Sigmoid colon (tissue), 7 donors: ENCODE results near the gene LAMA3. TPM values are rescaled to one million over a fixed set of nuclear protein-coding genes. Genes with fewer than 3 reads are reported as not detected.

Source experiments
- DNase-seq: peaks from one replicate; pipeline ENCODE4 v3.0.0-alpha.2; 2019
- H3K27ac ChIP-seq, 4 donors: fragments of 200-600 bp; sonication (generic); one replicate each; pipeline ENCODE4 v1.5.1; 2016 to 2019; ENCODE audit warnings: mild to moderate bottlenecking in 1 of 4
- H3K27me3 ChIP-seq, 3 donors: fragments of 200-600 bp; sonication (generic); one replicate each; pipeline ENCODE4 v1.5.1; 2019; ENCODE audit warnings: mild to moderate bottlenecking in 1 of 3
- H3K36me3 ChIP-seq, 4 donors: fragments of 200-600 bp; sonication (generic); one replicate each; pipeline ENCODE4 v1.5.1; 2016 to 2019
- H3K4me1 ChIP-seq, 4 donors: fragments of 200-600 bp; sonication (generic); one replicate each; pipeline ENCODE4 v1.5.1; 2017 to 2019
- H3K4me3 ChIP-seq, 4 donors: fragments of 200-600 bp; sonication (generic); one replicate each; pipeline ENCODE4 v1.5.1; 2017 to 2019; ENCODE audit warnings: mild to moderate bottlenecking in 2 of 4, moderate library complexity in 1 of 4
- H3K9me3 ChIP-seq, 4 donors: fragments of 200-600 bp in 3 of 4; sonication (generic) in 3 of 4; one replicate each; pipeline versions ENCODE4 v1.5.1 to v1.6.1; 2013 to 2019
- EP300 ChIP-seq, 4 donors: sonication (generic); formaldehyde crosslinking; IDR thresholded peaks; one replicate each; pipeline ENCODE4 v1.6.1; 2017; ENCODE audit warnings: antibody characterized with exemption in 4 of 4
- POLR2A ChIP-seq, 2 donors: fragments of 450-650 bp; IDR thresholded peaks; one replicate each; pipeline ENCODE4 v1.6.1; 2016; ENCODE audit warnings: antibody characterized with exemption in 2 of 2, mild to moderate bottlenecking in 2 of 2, moderate library complexity in 2 of 2
- POLR2AphosphoS5 ChIP-seq, 4 donors: sonication (generic); formaldehyde crosslinking; IDR thresholded peaks; one replicate each; pipeline ENCODE4 v1.6.1; 2017; ENCODE audit warnings: antibody characterized with exemption in 4 of 4
- WGBS, 2 donors: extraction: QIAGEN DNeasy Blood & Tissue Kit; methylation state at CpG; one replicate each; pipeline ENCODE4 v1.1.7; 2013; 5-methylcytosine and 5-hydroxymethylcytosine counted together
- intact Hi-C: fragments of 100-400 bp; cut with DNase I; formaldehyde crosslinking; loops from one replicate; pipeline ENCODE4 v1.15.1; 2023
- polyA plus RNA-seq, 3 donors: library from polyadenylated mRNA; stranded (reverse); fragments of 200-250 nt; gene quantifications; one replicate each; pipeline ENCODE4 v1.2.3, GENCODE V29; 2013
- total RNA-seq, 4 donors: library from RNA; depleted of rRNA; stranded (reverse); fragments of >200 nt; gene quantifications; one replicate each; pipeline ENCODE4 v1.1.0, GENCODE V29; 2016
- TF ChIP-seq, protein P1 (sequence below), 4 experiments: fragments of 450-650 bp in 3 of 4; fragments of 200-600 bp in 1 of 4; IDR thresholded peaks; one replicate each; pipeline ENCODE4 v1.5.1; 2016 to 2019; ENCODE audit warnings: antibody characterized with exemption in 4 of 4, mild to moderate bottlenecking in 3 of 4, moderate library complexity in 2 of 4
- donor health status: healthy with polysubstance abuse.
- donor health status: Bipolar disorder and iron deficiency.
- donor health status: healthy.

The LAMA3 gene
- total and polyA plus RNA-seq, 7 donors, result 6.0 to 19.9 (median 14.1) TPM

GRCh38 chr18:23880931-23881617, 191.8 kb downstream of the LAMA3 start:
- intact Hi-C loops, result no loop called here
- Histone ChIP-seq H3K4me3 (no peak overlapping the region), H3K27ac (no peak overlapping the region), H3K9me3 (no peaks in the 10 kb centered on the region), H3K36me3 (no peaks in the 10 kb centered on the region), H3K27me3 (no peaks in the 10 kb centered on the region), H3K4me1 (peaks cover 0 to 6% (median 0%) of the 10 kb centered on the region in 4 donors)
- no peak for DNase-seq
- TF ChIP-seq EP300 (IDR thresholded peaks at IDR 0.05), result no peak
- TF ChIP-seq POLR2A (IDR thresholded peaks at IDR 0.05), result no peak
- TF ChIP-seq POLR2AphosphoS5 (IDR thresholded peaks at IDR 0.05), result no peak
- TF ChIP-seq, protein P1, sequence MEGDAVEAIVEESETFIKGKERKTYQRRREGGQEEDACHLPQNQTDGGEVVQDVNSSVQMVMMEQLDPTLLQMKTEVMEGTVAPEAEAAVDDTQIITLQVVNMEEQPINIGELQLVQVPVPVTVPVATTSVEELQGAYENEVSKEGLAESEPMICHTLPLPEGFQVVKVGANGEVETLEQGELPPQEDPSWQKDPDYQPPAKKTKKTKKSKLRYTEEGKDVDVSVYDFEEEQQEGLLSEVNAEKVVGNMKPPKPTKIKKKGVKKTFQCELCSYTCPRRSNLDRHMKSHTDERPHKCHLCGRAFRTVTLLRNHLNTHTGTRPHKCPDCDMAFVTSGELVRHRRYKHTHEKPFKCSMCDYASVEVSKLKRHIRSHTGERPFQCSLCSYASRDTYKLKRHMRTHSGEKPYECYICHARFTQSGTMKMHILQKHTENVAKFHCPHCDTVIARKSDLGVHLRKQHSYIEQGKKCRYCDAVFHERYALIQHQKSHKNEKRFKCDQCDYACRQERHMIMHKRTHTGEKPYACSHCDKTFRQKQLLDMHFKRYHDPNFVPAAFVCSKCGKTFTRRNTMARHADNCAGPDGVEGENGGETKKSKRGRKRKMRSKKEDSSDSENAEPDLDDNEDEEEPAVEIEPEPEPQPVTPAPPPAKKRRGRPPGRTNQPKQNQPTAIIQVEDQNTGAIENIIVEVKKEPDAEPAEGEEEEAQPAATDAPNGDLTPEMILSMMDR (IDR thresholded peaks at IDR 0.05), result no peak
- 83 to 96% methylated on average over 2 of the region's 2 CpGs for WGBS, 2 donors

DNA sequence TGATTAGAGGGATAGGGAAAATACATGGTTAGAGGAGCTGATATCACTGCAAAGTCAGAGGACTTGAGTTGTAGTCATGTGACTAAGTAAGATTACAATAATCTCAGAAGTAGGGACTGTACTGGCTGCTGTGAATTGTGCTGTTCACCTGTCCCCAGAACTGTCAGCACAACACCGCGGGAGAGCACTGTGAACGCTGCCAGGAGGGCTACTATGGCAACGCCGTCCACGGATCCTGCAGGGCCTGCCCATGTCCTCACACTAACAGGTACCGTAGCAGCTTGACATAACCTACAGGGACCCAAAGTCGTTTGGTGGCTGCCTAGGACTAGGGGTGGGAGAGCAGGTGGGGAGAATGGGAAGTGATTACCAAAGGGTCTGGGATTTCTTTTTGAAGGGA, 192.5 kb downstream of the LAMA3 start:
- H3K27me3 ChIP-seq, result no peaks in the 10 kb centered on the region
- no peaks in the 10 kb centered on the region for H3K36me3 ChIP-seq
- H3K4me1 ChIP-seq, result peaks cover 0 to 6% (median 0%) of the 10 kb centered on the region in 4 donors
- intact Hi-C loops, result no loop called here
- no peaks in the 10 kb centered on the region for H3K9me3 ChIP-seq
- no peak overlapping the region for H3K27ac ChIP-seq
- TF ChIP-seq, protein P1 (IDR thresholded peaks at IDR 0.05), result no peak
- TF ChIP-seq POLR2A (IDR thresholded peaks at IDR 0.05), result no peak
- TF ChIP-seq EP300 (IDR thresholded peaks at IDR 0.05), result no peak
- TF ChIP-seq POLR2AphosphoS5 (IDR thresholded peaks at IDR 0.05), result no peak
- H3K4me3 ChIP-seq, result no peak overlapping the region
- whole genome bisulfite sequencing, 2 donors, result 67 to 91% methylated on average over 8 of the region's 8 CpGs
- DNase-seq, result no peak

DNA sequence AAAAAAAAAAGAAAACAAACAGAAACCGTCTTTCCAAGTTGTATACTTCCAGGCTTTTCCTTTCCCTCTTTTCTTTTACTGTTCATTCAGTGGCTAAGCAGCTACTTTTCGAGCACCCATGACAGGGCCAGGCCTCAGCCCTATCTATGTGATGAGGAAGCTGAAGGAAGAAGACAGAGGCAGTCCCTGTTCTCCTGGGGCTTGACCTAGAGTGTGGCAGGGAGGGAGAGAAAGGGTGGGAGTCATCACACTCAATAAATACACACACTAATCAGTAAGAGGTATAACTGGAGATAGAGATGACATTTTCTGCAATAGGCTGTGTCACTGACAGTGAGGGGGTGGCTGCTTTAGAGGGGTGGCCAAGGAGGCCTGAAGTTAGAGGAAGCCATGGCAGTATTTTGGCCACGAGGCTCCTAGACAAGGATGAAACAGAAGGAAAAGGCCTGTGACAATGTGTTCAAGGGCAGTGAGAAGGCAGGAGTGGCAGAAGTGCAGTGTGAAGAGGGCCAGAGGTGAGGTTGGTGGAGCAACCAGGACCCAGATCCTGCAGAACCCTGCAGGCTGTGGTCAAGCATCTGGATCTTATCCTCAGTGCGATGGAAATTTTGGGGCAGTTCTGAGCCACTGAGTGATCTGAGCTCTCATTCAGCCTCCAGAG, 193.5 kb downstream of the LAMA3 start:
- intact Hi-C loops, result no loop called here
- H3K9me3 ChIP-seq, result no peaks in the 10 kb centered on the region
- TF ChIP-seq POLR2AphosphoS5 (IDR thresholded peaks at IDR 0.05) (no peak), POLR2A (IDR thresholded peaks at IDR 0.05) (no peak)
- 89% methylated on average over 4 of the region's 4 CpGs for WGBS, 2 donors
- no peaks in the 10 kb centered on the region for H3K27me3 ChIP-seq
- peaks cover 0 to 6% (median 0%) of the 10 kb centered on the region in 4 donors for H3K4me1 ChIP-seq
- H3K27ac ChIP-seq, result peak overlapping the region in 2 of 4 donors; percentile 10 to 17
- H3K36me3 ChIP-seq, result no peaks in the 10 kb centered on the region
- DNase-seq, result no peak
- H3K4me3 ChIP-seq, result no peak overlapping the region

- Histone ChIP-seq H3K27me3 (no peaks in the 10 kb centered on the region), H3K4me3 (no peak overlapping the region), H3K4me1 (peaks cover 0 to 6% (median 0%) of the 10 kb centered on the region in 4 donors), H3K27ac (peak overlapping the region; percentile 32 to 70 (median 51)), H3K36me3 (no peaks in the 10 kb centered on the region), H3K9me3 (no peaks in the 10 kb centered on the region)
- TF ChIP-seq POLR2AphosphoS5 (IDR thresholded peaks at IDR 0.05) (peak in 1 of 4 donors; percentile 10), EP300 (IDR thresholded peaks at IDR 0.05) (no peak)
- intact Hi-C loops, result no loop called here
- 94% methylated on average over 3 of the region's 3 CpGs for WGBS, 2 donors
- DNase-seq, result no peak
Measured at GRCh38 chr18:23883277-23883790, 194.1 kb downstream of the LAMA3 start.

GRCh38 chr18:23884681-23885375, 195.6 kb downstream of the LAMA3 start:
- TF ChIP-seq, protein P1 (IDR thresholded peaks at IDR 0.05), result no peak
- peak in 1 of 4 donors; percentile 2 for TF ChIP-seq POLR2AphosphoS5 (IDR thresholded peaks at IDR 0.05)
- H3K4me1 ChIP-seq, result peaks cover 0 to 6% (median 0%) of the 10 kb centered on the region in 4 donors
- peak; percentile 72 for DNase-seq
- no peaks in the 10 kb centered on the region for H3K9me3 ChIP-seq
- 24 to 62% methylated on average over 13 of the region's 13 CpGs for WGBS, 2 donors
- no peak overlapping the region for H3K4me3 ChIP-seq
- H3K27ac ChIP-seq, result peak overlapping the region; percentile 55 to 70 (median 60)
- no peaks in the 10 kb centered on the region for H3K27me3 ChIP-seq
- intact Hi-C loops, result no loop called here
- no peaks in the 10 kb centered on the region for H3K36me3 ChIP-seq
